AG04449 (cell line): Measurements from ENCODE around the gene RNGTT.

ENCODE experiments used
- CTCF ChIA-PET: fragments of 350-600 bp; formaldehyde crosslinking; extraction: SDS; loops from one replicate; lab custom pipeline; 2021; ENCODE audit warnings: antibody characterized with exemption; lab: Yijun Ruan, JAX
- POLR2A ChIA-PET: fragments of 400-600, 350-600 bp; formaldehyde crosslinking; extraction: SDS; loops from one replicate; lab custom pipeline; 2020; ENCODE audit warnings: antibody characterized with exemption, inconsistent platforms; lab: Yijun Ruan, JAX
- DNase-seq: peaks from one replicate; pipeline ENCODE4 v3.0.0-alpha.2; 2010; ENCODE audit warnings: low read depth, low spot score
- H3K4me3 ChIP-seq: 2 replicates; pipeline ENCODE4 v1.5.1; 2011; ENCODE audit warnings: low read depth, mild to moderate bottlenecking, control low read depth, low read length
- CTCF ChIP-seq: IDR thresholded peaks from one replicate; pipeline ENCODE4 v1.5.1; 2011; ENCODE audit warnings: mild to moderate bottlenecking, moderate library complexity, low read length, control low read depth, inconsistent platforms; ENCODE audit not compliant: insufficient read depth; ENCODE audit errors: missing control alignments

Gene RNGTT

GRCh38 chr6:88577461-88577860 is 386.0 kb downstream of the RNGTT start:
- no peak for TF ChIP-seq CTCF
- no peak for DNase-seq
- ChIA-PET CTCF (no interaction called here), POLR2A (no interaction called here)
- no peak overlapping the region for H3K4me3 ChIP-seq

- H3K4me3 ChIP-seq, result no peak overlapping the region
- TF ChIP-seq CTCF, result no peak
- ChIA-PET POLR2A (no interaction called here), CTCF (no interaction called here)
- no peak for DNase-seq
Measured at GRCh38 chr6:88575536-88575935, 387.9 kb downstream of the RNGTT start.

DNA sequence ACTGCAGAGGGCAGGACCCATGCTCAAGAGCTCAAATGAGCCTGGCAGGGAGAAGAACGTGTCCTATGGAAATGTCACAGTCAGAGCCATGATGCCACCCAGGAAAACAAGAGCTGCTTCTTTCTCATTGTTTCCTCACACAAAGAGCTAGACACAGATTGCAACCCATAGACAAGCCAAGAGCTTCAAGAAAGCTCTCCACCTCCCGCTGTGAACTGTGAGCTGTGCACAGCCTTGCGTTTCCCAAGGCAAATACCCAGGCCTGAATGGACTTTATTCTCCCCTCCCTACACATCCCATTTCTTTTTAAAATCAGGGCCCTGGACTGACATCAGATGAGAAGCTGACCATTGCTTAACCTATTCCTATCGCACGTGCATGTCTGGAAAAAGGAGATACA is 388.8 kb downstream of the RNGTT start:
- ChIA-PET CTCF (no interaction called here), POLR2A (no interaction called here)
- no peak for TF ChIP-seq CTCF
- no peak for DNase-seq
- no peak overlapping the region for H3K4me3 ChIP-seq

DNA sequence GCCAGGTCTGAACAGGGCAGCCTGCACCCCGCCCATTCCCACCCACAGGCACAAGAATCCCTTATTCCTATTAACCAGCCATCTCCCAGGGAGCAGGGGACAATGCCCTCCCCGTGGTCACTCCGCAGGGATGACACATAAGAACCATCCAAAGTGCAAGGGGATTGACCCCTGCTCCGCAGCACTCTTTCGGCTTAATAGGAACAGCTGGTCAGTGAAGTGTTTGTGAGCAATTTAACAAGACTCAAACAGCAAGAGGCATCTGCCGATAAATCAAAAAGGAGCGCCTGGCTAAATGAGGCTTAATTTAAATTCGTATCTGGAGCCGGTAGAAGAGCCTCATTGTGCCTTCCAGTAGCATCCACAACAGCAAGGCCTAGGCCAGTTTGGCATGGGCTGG is 389.4 kb downstream of the RNGTT start:
- no peak for DNase-seq
- POLR2A ChIA-PET, result no interaction called here
- H3K4me3 ChIP-seq, result no peak overlapping the region
- CTCF ChIA-PET, result no interaction called here
- TF ChIP-seq CTCF, result no peak

DNA sequence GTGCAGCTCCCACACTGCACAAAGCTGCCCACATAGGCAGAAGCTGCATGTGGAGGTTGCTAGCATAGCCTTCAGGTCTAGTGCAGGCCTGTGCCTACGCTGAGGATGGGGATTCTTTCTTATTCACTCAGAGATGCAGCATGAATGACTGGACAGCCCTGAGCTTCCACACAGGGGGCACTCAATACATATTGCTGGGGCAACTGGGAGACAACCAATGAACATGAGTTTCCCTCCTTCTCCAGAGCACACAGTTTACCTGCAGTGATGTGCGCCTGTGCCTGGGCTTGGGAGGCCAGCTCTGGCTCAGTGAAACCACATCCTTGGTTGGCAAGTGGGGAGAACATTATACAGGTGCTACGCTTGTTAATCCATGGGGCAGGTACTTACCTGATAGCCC is 389.9 kb downstream of the RNGTT start:
- no peak for TF ChIP-seq CTCF
- DNase-seq, result no peak
- ChIA-PET CTCF (no interaction called here), POLR2A (no interaction called here)
- no peak overlapping the region for H3K4me3 ChIP-seq

DNA sequence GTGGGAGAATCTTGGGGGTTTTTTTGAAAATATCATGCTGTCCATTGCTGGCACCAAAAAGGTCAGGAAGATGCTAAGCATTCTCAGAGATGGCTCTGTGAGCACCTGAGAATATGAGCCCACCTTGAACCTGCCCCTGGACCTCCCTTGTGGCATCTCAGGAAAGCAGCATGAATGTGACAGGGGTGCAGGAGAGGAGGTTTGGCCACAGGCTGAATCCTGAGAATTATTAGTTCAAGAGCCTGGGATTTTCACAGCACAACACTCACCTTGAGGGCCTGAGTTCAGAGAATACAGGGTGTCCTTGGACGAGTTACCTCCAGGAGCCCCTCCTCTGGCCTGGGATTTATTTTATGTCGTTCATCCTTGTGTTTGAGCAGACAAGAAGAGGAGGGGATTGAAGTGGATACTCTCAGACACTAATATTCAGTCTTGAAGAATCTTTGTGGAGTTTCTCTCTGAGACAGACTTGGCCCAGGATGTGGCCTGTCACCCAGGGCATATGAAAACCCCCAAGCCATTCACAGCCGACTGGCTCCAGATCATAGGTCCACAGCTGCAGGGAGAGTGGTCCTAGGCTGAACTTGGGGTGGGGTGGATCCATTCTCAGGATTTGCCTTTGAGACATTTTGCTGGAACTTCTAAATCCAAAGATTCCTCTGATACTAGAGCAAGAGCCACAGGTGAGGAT is 390.8 kb downstream of the RNGTT start:
- ChIA-PET CTCF (no interaction called here), POLR2A (no interaction called here)
- no peak overlapping the region for H3K4me3 ChIP-seq
- DNase-seq, result no peak
- no peak for TF ChIP-seq CTCF
